Measurements from ENCODE around the gene CFAP97. TPM values are rescaled to one million over a fixed set of nuclear protein-coding genes. Genes with fewer than 3 reads are reported as not detected.
"Not testable (repeated sequence)": the region's sequence is repeated elsewhere in the genome, so short reads cannot be mapped to it uniquely, and the experiment has no call there.

CFAP97 gene
- total RNA-seq, 4 donors from 2014 or later: 27.7 to 34.7 (median 32.0) TPM

DNA sequence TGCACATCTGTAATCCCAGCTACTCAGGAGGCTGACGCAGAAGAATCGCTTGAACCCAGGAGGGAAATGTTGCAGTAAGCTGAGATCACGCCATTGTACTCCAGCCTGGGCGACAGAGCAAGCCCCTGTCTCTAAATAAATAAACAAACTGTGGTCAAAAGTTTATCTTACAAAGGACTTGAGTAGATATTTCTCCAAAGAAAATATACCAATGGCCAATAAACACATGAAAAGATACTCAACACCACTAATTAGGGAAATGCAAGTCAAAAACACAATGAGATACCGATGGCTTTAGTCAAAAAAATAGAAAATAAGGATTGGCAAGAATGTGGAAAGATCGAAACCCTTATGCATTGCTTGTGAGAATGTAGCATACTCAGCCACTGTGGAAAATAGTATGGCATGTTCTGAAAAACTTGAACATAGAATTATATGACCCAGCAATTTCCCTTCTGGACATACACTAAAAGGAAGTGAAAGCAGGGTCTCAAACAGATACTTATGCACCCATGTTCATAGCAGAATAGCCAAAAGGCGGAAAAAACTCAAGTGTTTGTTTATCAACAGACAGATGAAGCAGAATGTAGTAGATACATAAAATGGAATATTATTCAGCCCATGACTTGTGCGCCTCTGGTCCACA, 2.0 kb upstream of the CFAP97 start:
- ATAC-seq (ENCODE audit: low FRiP score) (no peak), DNase-seq (ENCODE audit: low spot score) (no peak)

DNA sequence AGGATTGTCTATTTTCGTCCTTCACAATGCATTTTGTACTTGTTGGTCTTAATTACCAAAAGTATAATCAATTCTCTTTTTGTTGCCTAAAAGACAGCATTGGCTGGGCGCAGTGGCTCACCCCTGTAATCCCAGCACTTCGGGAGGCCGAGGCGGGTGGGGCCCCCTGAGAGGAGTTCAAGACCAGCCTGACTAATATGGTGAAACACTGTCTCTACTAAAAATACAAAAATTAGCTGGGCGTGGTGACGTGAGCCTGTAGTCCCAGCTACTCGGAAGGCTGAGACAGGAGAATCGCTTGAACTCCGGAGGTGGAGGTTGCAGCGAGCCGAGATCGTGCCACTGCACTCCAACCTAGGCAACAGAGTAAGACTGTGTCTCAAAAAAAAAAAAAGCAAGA, 1.3 kb upstream of the CFAP97 start:
- not testable (repeated sequence) for DNase-seq (ENCODE audit: low spot score); ATAC-seq (ENCODE audit: low FRiP score)

More for the DNA sequence above, 2.0 kb upstream of the CFAP97 start:
- TF ChIP-seq, protein P1, sequence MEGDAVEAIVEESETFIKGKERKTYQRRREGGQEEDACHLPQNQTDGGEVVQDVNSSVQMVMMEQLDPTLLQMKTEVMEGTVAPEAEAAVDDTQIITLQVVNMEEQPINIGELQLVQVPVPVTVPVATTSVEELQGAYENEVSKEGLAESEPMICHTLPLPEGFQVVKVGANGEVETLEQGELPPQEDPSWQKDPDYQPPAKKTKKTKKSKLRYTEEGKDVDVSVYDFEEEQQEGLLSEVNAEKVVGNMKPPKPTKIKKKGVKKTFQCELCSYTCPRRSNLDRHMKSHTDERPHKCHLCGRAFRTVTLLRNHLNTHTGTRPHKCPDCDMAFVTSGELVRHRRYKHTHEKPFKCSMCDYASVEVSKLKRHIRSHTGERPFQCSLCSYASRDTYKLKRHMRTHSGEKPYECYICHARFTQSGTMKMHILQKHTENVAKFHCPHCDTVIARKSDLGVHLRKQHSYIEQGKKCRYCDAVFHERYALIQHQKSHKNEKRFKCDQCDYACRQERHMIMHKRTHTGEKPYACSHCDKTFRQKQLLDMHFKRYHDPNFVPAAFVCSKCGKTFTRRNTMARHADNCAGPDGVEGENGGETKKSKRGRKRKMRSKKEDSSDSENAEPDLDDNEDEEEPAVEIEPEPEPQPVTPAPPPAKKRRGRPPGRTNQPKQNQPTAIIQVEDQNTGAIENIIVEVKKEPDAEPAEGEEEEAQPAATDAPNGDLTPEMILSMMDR (IDR thresholded peaks at IDR 0.05): no peak

GRCh38 chr4:185204238-185204910, 574 bp upstream of the CFAP97 start:
- no peak for ATAC-seq (ENCODE audit: low FRiP score)
- TF ChIP-seq, protein P1 (IDR thresholded peaks at IDR 0.05): no peak
- DNase-seq (ENCODE audit: low spot score): no peak

DNA sequence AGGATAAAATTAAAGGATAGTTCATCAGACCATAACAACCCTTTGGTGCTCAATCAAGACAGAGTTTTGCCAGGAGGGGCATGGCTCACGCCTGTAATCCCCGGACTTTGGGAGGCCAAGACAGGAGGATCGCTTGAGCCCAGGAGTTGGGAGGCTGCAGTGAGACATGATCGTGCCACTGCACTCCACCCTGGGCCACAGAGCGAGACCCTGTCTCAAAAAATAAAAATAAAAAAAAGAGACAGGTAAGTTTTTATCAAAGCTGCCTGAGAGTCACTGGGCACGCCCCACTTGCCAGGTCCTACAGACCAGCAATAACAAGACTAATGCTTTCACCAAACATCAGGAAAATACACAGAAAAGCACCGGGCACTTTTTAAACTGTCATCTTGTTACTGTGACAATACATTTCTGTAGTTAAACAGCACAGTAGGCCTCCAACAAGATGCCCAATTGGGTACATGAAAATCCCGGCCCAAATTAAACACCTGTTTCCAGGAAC, 765 bp downstream of the CFAP97 start:
- ATAC-seq (ENCODE audit: low FRiP score) (no peak), DNase-seq (ENCODE audit: low spot score) (no peak)
- TF ChIP-seq, protein P1 (IDR thresholded peaks at IDR 0.05): no peak

GRCh38 chr4:185201977-185202962, 1.5 kb downstream of the CFAP97 start:
- TF ChIP-seq, protein P1 (IDR thresholded peaks at IDR 0.05): no peak
- ATAC-seq (ENCODE audit: low FRiP score) (no peak), DNase-seq (ENCODE audit: low spot score) (no peak)

DNA sequence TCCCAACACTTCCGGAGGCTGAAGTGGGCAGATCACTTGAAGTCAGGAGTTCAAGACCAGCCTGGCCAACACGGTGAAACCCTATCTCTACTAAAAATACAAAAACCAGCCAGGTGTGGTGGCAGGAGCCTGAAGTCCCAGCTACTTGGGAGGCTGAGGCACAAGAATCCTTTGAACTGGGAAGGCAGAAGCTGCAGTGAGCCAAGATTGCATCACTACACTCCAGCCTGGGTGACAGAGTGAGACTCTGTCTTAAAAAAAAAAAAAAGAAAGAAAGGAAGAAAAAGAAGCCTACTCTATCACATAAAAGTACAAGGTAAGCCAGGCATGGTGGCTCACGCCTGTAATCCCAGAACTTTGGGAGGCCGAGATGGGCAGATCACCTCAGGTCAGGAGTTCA, 5.6 kb downstream of the CFAP97 start:
- DNase-seq (ENCODE audit: low spot score); ATAC-seq (ENCODE audit: low FRiP score): not testable (repeated sequence)

DNA sequence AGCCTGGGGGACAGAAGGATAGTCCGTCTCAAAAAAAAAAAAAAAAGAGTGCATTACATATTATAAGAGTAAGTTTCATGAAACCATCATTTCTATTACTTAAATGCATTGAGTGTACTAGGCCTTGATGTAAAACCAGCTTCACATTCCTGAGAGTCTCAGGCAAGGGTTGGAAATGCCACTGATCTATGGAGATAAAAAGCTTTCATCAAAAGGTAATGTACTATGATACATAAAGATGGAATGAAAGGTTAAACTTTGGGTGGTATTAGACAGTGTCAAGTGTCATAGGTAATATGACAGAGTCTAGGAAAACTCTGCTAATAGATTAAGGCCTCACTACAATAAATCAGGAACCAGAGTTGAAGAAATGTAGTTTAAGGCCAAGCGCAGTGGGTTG, 7.4 kb downstream of the CFAP97 start:
- TF ChIP-seq, protein P1 (IDR thresholded peaks at IDR 0.05): no peak
- ATAC-seq (ENCODE audit: low FRiP score): no peak
- no peak for DNase-seq (ENCODE audit: low spot score)

Measured in omental fat pad (tissue), 4 donors.